Measurements from ENCODE around the gene POPDC3.

POPDC3 gene

DNA sequence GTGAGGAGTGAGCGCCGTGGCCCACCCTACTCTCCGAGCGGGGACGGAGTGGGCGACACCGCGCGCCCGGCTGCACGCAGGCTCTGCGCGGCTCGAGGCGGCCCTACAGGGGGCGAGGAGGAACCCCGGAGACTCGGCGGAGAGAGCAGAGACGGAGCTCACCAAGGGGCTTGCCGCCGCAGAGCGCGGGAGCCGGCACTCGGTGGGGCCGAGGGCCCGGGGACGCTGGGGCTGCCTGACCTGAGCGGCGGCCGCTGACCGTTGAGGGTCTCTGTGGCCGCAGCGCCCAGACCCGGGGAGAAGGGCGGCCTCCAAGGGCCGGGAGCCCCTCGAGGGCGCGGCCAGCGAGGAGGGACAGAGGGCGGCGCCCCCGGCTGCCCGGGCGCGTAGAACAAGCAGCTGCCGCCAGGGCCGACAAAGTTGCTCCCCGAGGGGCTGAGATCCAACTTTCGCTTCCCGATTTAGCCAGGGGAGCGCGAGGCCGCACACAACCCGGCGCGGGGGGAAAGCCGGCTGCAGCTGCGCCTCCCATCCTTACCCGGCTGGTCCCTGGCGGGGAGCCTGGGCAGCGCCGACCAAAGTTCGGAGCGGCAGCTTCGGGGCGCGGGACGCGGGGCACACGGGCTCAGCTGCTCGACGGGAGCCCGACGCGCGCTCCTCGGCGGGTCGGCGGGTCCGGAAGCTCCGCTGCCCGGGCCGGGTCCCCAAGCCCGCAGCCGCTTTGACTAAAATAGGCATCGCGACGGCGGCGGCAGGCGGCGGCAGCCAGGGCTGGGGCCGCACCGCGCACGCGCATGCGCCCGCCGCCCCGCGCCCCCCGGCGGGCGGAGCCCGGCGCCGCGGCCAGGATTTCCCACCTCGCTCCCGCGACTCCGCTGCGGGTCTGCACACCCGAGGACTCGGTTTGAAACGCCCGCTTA lies 43.1 kb downstream of the POPDC3 start:
- DNase-seq: no peak

DNA sequence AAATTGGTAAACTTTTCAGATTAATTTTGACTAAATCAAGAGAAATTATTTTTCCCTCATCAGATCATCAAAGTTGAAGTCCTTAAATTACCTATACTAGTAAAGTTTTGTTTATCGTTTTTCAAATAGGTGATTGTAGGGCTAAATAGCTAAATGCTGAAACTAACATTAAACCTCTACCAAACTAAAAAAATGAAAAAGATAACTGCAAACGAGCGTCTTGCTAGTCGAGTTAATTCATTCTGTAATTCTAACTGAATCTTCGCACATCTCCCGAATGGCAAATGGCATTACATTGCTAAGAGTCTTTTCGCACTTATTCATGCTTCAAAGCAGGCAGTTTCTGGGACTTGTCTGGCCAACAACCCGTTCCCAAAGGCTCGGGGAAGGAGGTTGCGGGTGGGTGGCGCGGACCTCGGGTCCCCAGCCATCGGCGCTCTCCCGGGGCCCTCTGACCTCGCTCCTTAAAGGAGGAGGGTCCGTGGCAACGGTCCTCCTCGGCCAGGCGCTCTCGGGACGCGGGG lies 43.8 kb downstream of the POPDC3 start:
- DNase-seq: no peak

DNA sequence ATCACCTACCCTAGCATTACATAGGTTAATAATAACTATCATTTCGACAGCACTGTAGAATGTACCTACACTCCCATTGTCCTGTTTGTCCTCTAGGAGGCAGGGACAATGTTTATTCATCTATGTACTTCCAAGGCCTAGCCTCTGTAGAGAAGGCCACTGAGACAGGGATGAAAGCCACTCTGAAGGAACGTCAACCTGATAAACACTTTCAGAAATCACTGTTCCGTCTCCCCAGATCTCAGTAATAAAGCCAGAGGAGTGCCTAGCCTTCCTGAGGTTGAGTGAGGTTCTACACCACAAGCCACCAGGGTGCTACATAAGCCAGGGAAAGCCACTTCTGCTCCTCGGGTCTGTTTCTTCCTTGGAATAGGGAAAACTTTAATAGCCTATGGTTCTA lies 44.8 kb downstream of the POPDC3 start:
- no peak for DNase-seq

DNA sequence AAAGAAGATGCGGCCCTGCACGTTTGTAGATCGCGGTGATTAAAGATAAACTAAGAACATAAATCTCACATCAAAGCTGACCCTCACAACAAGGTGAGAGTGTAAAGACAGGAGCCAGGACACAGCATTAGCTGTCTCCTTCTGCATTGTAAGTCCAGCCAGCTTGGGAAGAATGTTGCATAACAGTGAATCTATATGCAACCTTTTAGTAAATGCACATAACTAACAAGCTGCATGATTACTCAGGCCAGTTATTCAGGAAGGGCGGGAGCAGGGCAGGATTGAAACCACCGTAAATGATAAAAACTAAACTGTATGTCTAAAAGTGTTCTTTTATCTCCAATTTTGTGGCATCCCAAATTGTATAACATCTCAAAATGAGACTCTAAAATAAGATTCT lies 57.1 kb downstream of the POPDC3 start:
- DNase-seq: no peak

DNA sequence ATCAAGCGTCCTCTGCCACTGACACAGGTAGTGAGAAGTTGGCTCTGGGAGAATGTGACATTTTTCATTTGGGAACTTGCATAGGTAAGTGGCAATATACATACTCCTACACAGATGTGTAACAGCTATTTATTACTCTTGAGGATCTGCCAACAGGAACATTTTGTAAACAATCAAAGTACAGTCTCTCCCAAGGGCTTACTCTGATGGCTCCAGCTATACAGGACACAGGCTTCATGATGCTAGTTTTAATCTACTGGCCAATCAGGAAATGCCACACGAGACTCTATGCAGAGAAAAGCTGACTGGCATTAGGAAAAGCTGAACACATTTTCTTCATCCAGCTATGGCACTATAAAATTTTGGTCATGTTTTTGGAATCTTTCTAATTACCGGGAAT lies 57.8 kb downstream of the POPDC3 start:
- no peak for DNase-seq

DNA sequence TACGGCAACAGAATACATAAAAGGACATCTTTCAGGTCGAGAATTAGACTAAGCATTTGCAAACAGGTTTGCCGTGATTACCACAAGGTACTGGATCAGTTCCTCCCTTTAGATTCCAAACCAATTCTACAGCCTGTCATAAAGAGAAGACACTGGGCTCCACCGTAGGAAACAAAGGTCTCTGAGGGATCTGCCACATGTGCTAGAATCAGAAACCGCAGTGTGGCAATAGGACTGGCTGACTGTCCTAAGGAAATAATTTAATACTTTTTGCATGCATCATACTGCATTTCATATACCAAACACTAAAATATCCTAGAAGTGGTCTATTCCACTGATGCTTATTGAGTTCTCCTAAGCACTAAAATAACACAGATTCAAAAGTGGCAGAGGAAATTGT lies 59.2 kb downstream of the POPDC3 start:
- DNase-seq: no peak

DNA sequence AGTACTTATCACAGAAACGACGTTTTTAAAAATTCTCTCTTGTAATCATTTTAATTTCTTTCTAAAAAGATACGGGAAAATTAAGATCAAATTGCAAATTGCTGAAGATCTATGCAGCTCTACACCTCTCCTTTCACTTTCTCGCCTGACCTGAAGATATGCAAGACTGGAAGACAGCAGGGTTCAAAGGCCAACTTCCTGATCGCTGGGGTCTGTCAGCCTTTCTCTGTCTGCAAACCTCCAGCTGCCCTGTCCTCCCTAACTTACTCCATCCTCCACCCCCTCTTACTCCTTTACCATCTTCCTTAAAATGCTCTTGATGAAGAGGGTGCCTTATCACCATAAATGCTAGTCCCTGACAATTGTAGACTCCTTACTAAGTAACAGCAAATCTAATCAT lies 63.7 kb downstream of the POPDC3 start:
- DNase-seq: no peak

DNA sequence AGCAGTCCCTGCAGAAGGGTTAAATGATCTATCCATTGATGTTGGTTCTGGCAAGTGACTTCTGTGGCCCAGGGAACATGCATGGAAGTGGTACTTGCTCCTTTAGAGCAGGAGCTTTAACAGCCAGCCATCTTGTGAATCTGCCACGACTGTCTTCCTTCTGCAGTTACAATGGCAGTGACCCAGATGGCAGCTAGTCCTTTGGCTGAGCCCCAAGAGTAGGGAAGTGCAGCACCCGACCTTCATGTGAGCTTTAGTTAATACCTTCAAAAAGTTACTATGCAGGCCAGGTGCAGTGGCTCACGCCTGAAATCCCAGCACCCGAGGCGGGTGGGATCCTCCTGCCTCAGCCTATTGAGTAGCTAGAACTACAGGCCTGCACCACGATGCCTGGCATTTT lies 66.4 kb downstream of the POPDC3 start:
- DNase-seq: no peak

DNA sequence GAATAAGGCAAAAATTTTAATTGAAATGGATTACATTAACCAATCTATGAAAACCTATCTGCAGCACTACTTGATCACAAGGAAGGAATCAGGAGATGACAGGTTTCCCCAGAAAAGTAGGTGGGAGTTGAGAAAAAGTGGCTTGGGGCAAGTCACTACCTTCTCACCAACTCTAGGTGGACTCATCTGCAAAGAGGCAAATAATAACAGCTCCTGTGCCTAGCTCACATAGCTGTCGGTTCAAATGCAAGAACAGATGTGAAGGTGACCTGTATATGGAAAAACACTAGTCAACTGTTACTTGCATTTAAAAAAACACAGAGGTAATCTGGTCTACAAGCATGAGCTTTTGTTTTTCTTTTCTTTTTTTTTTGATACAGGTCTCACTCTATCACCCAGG lies 67.2 kb downstream of the POPDC3 start:
- DNase-seq: no peak

DNA sequence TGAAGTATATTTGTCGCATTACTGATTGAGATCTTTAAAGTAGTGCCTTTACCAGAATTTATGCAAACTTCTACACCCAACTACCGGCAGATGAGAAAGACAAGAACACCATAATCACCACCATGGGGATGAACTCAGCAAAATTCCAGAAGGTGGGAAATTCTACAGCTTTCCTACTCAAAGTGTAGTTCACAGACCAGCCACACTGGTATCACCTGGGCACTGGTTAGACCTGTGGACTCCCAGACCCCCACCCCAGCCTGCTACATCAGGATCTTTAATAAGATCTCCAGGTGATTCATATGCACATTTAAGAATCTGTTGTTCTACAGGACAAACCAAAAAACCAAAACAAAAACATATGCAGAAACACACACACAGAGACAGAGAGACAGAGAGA lies 67.9 kb downstream of the POPDC3 start:
- DNase-seq: no peak

DNA sequence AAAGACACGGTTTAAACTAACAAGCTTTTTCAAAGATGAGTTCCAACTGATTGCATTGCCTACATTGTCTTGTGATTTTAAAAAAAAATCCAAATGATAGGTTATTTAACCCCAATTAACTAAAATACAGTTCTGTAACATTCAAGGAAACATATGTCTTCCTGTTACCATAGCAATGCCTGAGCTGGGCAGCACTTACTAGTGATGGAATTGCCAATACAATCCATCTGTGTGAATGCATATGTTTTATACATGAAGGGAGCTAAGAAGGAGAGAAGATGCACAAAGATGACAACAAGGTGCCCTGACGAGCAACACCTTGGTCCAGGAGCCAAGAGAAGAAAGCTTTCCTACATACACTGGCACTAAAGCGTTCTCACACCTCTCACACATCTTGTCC lies 68.7 kb downstream of the POPDC3 start:
- DNase-seq: no peak

DNA sequence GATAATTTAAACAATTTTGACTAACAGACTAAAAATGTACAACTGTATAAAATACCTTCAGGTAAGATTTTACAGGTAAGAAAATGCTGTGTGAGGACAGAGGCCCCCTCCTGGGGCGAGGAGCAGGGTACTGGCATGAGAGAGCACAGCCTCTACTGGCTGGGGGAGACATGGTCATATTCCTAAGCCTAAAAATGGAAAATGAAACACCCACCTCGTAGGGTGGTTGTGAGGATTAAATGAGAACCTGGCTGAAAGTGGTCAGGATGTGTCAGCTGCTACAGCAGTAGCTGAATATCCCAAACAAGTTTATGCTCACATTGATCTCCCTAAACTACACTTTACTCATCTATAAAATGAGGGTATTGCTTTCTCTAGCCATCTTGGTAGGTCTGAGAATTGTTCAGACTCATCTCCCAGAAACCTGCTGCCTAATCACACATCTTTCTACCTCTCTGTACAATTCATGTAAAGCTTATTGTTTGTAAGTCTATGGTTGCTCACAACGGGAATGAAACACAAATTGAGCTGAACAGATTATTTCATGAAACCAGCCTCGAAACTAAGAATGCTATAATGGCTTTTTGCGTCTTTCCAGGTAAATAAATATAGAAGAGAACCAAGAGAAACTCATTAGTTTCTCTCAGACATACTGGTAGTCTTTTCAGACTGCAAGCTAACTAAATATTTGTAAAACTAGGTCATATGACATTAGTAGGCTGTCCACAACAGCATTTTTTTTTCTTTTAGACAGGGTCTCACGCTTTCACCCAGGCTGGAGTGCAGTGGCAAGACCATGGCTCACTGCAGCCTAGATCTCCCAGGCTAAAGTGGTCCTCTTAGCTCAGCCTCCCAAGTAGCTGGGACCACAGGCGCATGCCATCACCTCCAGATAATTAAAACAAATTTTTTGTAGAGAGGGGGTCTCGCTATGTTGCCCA lies 69.6 kb downstream of the POPDC3 start:
- no peak for DNase-seq

DNA sequence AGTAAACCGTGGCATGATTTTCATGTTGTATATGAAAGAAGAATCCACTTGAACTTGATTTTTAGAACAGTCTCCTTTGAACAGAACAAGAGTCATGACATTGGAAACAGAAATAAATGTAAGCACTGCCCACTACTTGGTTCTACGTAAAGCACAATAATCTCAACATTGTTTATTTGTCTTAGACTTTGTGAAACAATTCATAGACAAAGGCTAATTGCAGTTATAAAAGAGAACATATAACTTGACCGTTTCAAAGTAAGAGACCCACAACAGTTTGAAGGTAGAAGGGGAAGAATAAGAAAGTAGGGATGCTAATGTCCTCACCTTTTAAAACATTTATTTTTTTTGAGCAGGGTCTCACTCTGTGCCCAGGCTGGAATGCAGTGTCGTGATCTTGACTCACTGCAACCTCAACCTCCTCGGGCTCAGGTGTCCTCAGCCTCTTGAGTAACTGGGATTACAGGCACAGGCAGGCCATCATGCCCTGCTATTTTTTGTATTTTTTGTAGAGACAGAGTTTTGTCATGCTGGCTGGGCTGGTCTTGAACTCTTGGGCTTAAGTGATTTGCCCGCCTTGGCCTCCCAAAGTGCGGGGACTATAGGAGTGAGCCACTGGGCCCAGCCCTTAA lies 71.1 kb downstream of the POPDC3 start:
- DNase-seq: no peak
